Activated B cell treated with CpG ODN at 0.5 μM for 24 hours (primary cell): ENCODE results near the gene TRIM72. TPM values are rescaled to one million over a fixed set of nuclear protein-coding genes. Genes with fewer than 3 reads are reported as not detected.
A peak's percentile ranks its signal among the peaks of the same experiment; 100 is the strongest.

Experiments
- ATAC-seq: fragments of 200-7000 bp; cut with Tn5 transposase; one replicate; pipeline ENCODE4 v1.10.0; 2021; ENCODE audit warnings: low read depth, mild to moderate bottlenecking, moderate library complexity
- CTCF ChIA-PET: fragments of 350-600 bp; sonication (Branson Sonifier 250); formaldehyde crosslinking; loops from one replicate; lab custom pipeline; 2021; ENCODE audit warnings: antibody characterized with exemption; lab: Charles Lee
- POLR2A ChIA-PET: fragments of 350-600 bp; sonication (Branson Sonifier 250); formaldehyde crosslinking; loops from one replicate; lab custom pipeline; 2021; ENCODE audit warnings: antibody characterized with exemption; lab: Charles Lee
- DNase-seq: peaks from one replicate; pipeline ENCODE4 v3.0.0; 2022
- H3K27ac Mint-ChIP-seq: one replicate; pipeline ENCODE4 v1.8.0; 2020; ENCODE audit warnings: mixed read lengths
- H3K27me3 Mint-ChIP-seq: one replicate; pipeline ENCODE4 v1.8.0; 2021; ENCODE audit warnings: mixed read lengths
- H3K36me3 Mint-ChIP-seq: one replicate; pipeline ENCODE4 v1.8.0; 2021; ENCODE audit warnings: low read depth, mixed read lengths
- H3K4me1 Mint-ChIP-seq: one replicate; pipeline ENCODE4 v1.8.0; 2021; ENCODE audit warnings: mixed read lengths
- H3K4me3 Mint-ChIP-seq: one replicate; pipeline ENCODE4 v1.8.0; 2020; ENCODE audit warnings: mild to moderate bottlenecking, mixed read lengths
- H3K9me3 Mint-ChIP-seq: one replicate; pipeline ENCODE4 v1.8.0; 2020; ENCODE audit warnings: mixed read lengths
- CTCF ChIP-seq: fragments of 200-600 bp; IDR thresholded peaks from one replicate; pipeline ENCODE4 v1.8.0; 2022; ENCODE audit warnings: antibody characterized with exemption, mild to moderate bottlenecking
- intact Hi-C: fragments of 100-400 bp; cut with micrococcal nuclease; formaldehyde crosslinking; loops from one replicate; pipeline ENCODE4 v1.15.1; 2024
- total RNA-seq: library from RNA; stranded (reverse); gene quantifications from 2 replicates; pipeline ENCODE4 v1.2.3, GENCODE V29; 2022

TRIM72 gene
- total RNA-seq, 1 donor from 2014 or later = 0.16 TPM

- no peaks in the 10 kb centered on the region for H3K27me3 Mint-ChIP-seq
- H3K36me3 Mint-ChIP-seq = peaks cover 96% of the 10 kb centered on the region
- ChIA-PET CTCF (interaction anchor here (1.6 kb wide), 1 partner anchor 12 kb away, joined by 3 read pairs; the partner anchor contains the start of gene PYCARD), POLR2A (interaction anchor here (2.2 to 2.5 kb wide), 2 partner anchors 10 to 11 kb away, joined by 11 to 16 read pairs; partner anchors contain the start of gene FUS)
- DNase-seq (no peak), ATAC-seq (no peak)
- H3K4me3 Mint-ChIP-seq = no peak overlapping the region
- no peaks in the 10 kb centered on the region for H3K9me3 Mint-ChIP-seq
- H3K4me1 Mint-ChIP-seq = peaks cover 37% of the 10 kb centered on the region
- intact Hi-C loops = no loop called here
- TF ChIP-seq CTCF = no peak
- H3K27ac Mint-ChIP-seq = peak overlapping the region; percentile 59
These were observed 23.9 kb upstream of the TRIM72 start for GRCh38 chr16:31190061-31190460.

GRCh38 chr16:31190818-31191444 is 23.0 kb upstream of the TRIM72 start:
- DNase-seq (no peak), ATAC-seq (no peak)
- Mint-ChIP-seq H3K27ac (peak overlapping the region; percentile 54), H3K36me3 (peaks cover 96% of the 10 kb centered on the region), H3K27me3 (no peaks in the 10 kb centered on the region), H3K4me1 (peaks cover 34% of the 10 kb centered on the region), H3K9me3 (no peaks in the 10 kb centered on the region), H3K4me3 (no peak overlapping the region)
- no peak for TF ChIP-seq CTCF
- ChIA-PET POLR2A (interaction anchor here (0.7 to 4.0 kb wide), 4 partner anchors 8 to 11 kb away, joined by 6 to 16 read pairs (median 12); partner anchors contain the start of gene FUS), CTCF (no interaction called here)
- intact Hi-C loops = no loop called here

- CTCF ChIA-PET = no interaction called here
- peak; percentile 28 for ATAC-seq
- POLR2A ChIA-PET = interaction anchor here (0.7 to 4.0 kb wide), 2 partner anchors 9 to 11 kb away, joined by 6 to 13 read pairs; no protein-coding TSS in a partner anchor
- Mint-ChIP-seq H3K9me3 (no peaks in the 10 kb centered on the region), H3K27me3 (no peaks in the 10 kb centered on the region), H3K4me3 (no peak overlapping the region), H3K36me3 (peaks cover 96% of the 10 kb centered on the region), H3K4me1 (peaks cover 31% of the 10 kb centered on the region), H3K27ac (no peak overlapping the region)
- TF ChIP-seq CTCF = no peak
- intact Hi-C loops = loop anchor here (1.0 kb wide), 1 partner anchor 11 kb away; no protein-coding TSS in a partner anchor
- DNase-seq = no peak
These were observed 22.1 kb upstream of the TRIM72 start for GRCh38 chr16:31191697-31192428.

- ATAC-seq (no peak), DNase-seq (no peak)
- no peak for TF ChIP-seq CTCF
- peaks cover 92% of the 10 kb centered on the region for H3K36me3 Mint-ChIP-seq
- ChIA-PET CTCF (no interaction called here), POLR2A (interaction anchor here (0.6 to 4.0 kb wide), 4 partner anchors 9 to 26 kb away, joined by 3 to 13 read pairs (median 7); partner anchors contain the start of genes FUS and PYCARD)
- peaks cover 27% of the 10 kb centered on the region for H3K4me1 Mint-ChIP-seq
- no peak overlapping the region for H3K4me3 Mint-ChIP-seq
- no peaks in the 10 kb centered on the region for H3K9me3 Mint-ChIP-seq
- intact Hi-C loops = loop anchor here (1.0 kb wide), 1 partner anchor 12 kb away; no protein-coding TSS in a partner anchor
- no peak overlapping the region for H3K27ac Mint-ChIP-seq
- H3K27me3 Mint-ChIP-seq = no peaks in the 10 kb centered on the region
These were observed 20.9 kb upstream of the TRIM72 start for GRCh38 chr16:31192856-31193642.
